GM18502 (cell line): ENCODE measurements around the gene CHADL.
"Not testable (repeated sequence)": the region's sequence is repeated elsewhere in the genome, so short reads cannot be mapped to it uniquely, and the experiment has no call there.

Experiments used
- ATAC-seq: cut with Tn5 transposase; IDR thresholded peaks from one replicate; pipeline ENCODE4 v1.9.1; 2021; ENCODE audit warnings: mild to moderate bottlenecking; ENCODE audit not compliant: unreplicated experiment, poor library complexity

Gene CHADL

DNA sequence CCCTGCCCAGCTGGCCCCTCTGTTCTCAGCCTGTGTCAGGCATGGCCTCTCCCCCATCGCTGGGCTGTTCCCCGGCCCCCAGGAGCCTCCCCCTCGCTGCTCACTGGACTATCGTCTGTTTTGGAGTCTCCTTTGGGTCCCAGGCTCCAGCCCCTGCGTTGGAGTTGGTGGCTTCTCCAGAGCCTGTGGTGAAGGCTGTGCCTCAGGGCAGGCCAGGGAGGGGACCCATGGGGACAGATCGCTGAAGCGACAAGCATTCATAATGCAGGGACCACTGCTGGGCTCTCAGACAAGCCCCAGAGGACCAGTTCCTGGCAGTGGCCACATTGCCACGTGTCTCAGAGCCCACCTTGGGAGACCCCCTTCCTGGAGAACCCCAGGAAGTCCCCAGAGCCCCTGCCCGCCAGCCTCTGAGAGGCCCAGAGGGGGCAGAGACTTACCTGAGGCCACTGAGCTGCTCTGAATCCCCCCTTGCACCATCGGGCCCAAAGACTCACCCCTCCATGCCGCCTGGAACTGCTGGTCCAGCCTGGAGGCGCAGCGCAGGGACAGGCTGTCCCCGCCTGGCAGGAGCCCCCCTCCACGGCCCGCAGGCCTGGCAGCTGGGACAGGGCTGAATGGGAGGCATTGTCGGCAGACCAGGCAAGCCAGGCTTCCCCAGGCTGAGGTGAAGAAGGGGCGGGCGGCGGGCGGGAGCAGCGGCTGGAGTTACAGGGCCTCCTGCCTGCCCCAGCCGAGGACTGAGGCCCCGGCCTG is at the start of gene CHADL:
TSS of gene CHADL (minus strand) at position 555 of the 756 bp plus-strand sequence. CDS start at position 505, 50 bp downstream.
- no peak for ATAC-seq

- no peak for ATAC-seq
Measured at GRCh38 chr22:41289671-41290070, 48.9 kb upstream of the CHADL start.

DNA sequence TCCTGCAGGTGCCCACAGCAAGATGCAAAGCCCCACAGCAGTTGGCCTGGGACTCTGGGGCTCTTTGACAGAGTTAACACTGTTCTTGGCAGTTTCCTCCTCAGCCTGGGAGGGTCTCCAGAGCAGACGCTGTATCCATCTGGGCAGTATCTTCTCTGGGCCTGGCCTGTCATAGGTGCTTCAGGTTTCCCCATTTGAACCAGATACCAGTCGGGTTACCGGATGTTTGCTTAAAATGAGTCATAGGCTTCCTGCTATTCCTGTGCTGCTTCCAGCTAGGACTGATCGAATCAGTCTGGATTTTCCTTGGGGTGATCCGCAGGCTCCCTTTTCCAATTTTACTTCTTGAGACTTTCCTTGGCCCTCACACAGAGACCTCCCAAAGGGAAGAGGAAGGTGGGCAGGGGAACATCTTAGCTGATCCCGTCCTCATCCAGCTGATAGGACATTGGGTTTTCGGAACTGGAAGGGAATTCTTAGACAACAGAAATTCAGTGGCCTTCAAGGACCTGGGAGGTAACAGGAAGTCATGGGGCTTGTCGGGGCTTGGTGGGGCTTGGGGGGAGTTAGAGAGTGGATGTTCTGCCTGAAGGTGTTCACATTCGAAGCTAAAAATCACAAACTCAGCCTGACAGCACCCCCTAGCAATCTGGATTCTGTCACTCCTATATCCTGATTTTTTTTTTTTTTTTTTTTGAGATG is 47.7 kb upstream of the CHADL start:
- no peak for ATAC-seq

GRCh38 chr22:41286639-41287091 is 45.9 kb upstream of the CHADL start:
- peak; percentile 18 for ATAC-seq

- ATAC-seq, result peak; percentile 93
Measured at GRCh38 chr22:41285820-41286638, 45.3 kb upstream of the CHADL start, which contains the start of gene RANGAP1. RANGAP1 (minus strand) TSS chr22:41286187; CDS start chr22:41281044, 5,143 bp downstream.

DNA sequence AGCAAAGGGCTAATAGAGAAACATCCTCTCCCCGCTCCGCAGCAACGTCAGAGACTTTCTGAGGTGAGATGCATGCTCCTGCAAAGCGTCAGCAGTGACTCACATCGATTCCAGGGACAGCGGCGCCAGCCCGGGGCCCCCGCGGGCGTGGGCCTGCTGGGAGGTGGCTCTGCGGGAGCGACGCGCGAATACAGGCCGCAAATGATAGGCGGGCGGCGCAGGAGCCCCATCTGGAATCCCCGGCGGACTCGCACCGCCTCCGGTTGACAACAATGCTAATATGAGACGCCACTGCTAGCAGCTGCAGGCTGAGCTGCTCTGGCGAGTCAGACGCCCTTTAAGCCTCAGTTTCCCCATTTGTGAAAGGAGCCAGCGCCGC is 44.7 kb upstream of the CHADL start:
- peak; percentile 27 for ATAC-seq

DNA sequence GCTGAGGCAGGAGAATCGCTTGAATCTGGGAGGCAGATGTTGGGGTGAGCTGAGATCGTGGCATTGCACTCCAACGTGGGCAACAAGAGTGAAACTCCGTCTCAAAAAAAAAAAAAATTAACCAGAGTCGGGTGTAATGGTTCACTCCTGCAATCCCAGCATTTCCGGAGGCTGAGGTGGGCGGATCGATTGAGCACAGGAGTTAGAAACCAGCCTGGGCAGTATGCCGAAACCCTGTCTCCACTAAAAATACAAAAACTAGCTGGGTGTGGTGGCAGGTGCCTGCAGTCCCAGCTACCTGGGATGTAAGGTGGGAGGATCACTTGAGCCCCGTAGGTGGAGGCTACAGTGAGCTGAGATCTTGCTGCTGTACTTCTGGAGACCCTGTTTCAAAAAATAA is 43.7 kb upstream of the CHADL start:
- ATAC-seq, result no peak

DNA sequence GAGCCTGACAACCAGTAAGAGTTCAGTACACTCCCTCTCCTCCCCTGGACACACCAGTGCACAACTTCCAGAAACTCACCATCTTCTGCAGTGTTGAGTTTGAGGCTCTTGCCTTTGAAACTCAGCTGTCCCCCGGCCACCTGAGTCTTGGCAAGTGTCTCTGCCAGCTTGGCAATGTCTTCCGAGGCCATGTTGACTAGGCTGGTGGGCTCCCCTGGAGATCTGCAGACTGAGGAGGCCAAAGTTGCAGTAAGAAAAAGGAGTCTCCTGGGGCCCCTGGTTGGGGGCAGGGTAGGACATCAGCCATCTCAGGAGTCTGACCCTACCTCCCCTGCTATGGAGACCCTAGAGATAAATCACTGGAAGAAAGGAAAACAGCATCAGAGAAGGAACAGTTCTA is 40.1 kb upstream of the CHADL start:
- no peak for ATAC-seq

- no peak for ATAC-seq
Measured at GRCh38 chr22:41280065-41280464, 39.3 kb upstream of the CHADL start.

GRCh38 chr22:41274856-41275255 is 34.1 kb upstream of the CHADL start:
- ATAC-seq, result no peak

DNA sequence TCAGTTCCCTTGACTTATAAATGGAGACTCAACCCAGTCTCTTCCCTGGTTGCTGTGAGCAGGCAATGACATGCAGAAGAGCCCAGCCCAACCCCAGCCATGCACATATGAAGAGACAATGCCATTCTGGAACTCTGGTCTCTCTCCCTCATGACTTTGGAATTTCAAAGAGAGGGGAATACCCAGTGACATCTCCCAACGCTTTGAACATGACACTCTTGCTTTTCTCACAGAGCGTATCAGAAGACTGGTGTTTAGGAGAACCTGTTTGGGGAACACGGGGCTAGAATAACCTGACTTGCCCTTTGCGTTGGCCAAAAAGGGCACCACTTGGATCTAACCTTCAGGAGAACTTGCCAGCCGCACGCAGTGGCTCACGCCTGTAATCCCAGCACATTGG is 32.4 kb upstream of the CHADL start:
- ATAC-seq, result no peak

DNA sequence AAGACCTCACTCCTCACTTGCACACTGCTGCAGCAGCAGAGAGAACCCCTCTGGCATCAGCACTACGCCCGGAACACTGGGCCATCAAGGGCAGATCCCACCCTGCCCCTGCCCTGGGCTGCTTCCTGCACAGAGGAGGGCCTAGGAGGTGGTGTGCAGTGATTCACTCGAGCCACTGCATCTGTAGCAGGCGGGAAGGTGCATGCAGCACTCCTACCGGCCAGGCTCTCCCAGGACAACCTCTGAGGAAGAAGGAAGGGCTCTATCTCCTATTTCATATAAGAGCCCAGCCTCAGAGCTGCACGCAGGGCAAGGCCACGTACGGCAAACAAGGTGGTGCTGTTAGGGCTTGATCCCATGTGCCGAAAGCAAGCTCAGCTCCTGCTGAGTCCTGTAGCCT is 31.1 kb upstream of the CHADL start:
- no peak for ATAC-seq

GRCh38 chr22:41267958-41268357 is 27.2 kb upstream of the CHADL start:
- ATAC-seq, result no peak

GRCh38 chr22:41264408-41264941 is 23.7 kb upstream of the CHADL start:
- ATAC-seq, result no peak

DNA sequence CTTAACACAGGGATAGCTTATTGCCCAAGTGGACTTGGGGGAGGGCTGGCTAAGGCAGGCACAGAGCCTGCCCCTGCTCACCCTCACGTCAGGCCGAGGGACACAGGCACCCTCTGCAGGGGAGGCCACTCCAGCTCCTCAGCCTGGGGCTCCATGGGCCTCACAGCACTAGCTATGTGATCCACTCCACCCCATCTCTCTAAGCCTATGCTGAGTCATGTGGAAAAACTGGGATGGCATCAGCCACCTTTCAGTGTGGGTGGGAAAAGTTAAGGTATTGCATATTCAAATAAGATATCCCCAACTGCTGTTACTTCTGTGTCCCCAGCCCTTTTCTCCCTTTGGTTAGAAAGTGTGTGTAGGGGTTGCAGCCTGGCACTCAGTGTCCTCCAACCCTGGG is 23.0 kb upstream of the CHADL start:
- no peak for ATAC-seq

DNA sequence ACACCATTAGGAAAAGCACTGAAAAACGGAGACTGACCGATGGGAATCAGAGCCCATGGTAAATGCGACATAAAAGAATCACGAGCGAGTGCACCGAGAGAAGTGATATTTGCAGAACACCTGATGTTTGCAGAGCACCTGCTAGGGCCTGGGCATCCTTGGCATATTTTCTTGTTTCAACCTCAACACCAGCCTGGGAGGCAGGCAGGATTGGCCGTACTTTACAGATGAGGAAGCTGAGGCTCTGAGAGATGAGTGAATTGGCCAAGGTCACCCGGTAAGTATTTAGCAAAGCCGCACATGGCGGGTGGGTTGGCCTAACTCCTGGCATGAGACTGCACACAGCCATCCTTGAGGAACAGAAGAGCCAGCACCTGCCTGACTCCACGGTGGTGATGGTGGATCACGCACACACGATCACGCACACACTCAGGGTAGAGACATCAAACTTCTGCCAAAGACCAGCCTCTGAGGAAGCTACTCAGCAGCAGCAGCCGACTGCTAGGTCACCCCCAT is 21.6 kb upstream of the CHADL start:
- ATAC-seq, result no peak

DNA sequence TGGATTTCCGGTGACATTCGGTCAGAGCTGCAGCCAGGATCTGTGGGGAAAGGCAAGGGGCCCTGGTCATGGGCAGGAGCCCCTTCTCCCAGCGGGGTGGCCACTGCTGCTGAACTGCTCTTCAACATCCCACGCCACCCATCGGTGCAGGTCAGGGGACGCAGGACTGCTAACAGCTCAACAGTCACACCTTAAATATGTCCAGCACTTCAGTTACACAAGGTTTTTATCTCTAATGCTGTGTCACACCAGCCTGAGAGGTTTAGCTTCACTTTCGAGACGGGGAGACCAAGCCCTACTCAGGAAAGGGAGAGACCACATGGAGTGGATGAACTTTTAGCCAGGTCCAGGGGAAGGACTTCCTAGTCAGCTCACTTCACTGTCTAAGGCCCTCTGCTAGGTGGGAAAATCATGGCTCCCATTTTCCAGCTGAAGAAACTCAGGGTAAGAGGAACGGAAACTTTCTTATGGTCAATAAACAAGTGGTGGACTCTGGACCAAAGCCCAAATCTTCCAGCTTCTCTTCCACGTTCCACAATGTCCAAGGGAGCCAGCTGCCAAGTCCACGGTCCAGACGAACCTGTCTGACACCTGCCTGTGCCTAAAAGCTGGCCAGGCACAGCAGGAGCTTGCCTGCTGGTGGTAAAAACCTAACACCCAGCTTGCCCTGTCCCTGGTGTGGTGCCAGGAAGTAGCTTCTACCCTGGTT is 21.0 kb upstream of the CHADL start:
- no peak for ATAC-seq

DNA sequence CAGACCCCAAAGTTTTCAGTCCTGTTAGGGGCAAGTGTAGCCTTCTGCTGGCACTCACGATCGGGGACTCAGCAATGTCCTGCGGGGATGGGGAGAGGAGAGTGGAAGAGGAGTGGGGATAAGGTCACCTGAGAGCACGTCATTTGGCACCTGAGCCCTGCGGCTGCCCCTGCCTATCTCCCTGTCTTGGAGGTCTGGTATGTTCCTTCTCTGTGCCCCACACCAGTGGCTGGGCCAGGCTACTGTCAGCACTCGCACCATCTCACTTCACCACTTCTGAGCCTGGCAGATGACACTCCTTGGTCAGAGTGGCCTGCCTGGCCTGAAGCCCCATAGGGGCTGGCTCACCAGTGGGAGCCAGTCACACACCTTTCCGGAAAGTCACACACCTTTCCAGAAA is 20.1 kb upstream of the CHADL start:
- no peak for ATAC-seq

DNA sequence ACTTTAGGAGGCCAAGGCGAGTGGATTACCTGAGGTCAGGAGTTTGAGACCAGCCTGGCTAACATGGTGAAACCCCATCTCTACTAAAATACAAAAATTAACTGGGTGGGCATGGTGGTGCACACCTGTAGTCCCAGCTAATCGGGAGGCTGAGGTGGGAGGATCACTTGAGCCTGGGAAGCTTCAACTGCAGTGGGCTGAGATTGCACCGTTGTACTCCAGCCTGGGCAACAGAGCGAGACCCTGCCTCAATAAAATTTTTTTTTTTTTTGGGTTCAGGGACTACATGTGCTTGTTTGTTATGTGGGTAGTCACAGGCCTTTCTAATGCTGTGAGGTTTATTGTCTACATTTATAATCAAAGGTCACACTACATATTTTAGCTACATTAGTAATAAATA is 19.0 kb upstream of the CHADL start:
- not testable (repeated sequence) for ATAC-seq

DNA sequence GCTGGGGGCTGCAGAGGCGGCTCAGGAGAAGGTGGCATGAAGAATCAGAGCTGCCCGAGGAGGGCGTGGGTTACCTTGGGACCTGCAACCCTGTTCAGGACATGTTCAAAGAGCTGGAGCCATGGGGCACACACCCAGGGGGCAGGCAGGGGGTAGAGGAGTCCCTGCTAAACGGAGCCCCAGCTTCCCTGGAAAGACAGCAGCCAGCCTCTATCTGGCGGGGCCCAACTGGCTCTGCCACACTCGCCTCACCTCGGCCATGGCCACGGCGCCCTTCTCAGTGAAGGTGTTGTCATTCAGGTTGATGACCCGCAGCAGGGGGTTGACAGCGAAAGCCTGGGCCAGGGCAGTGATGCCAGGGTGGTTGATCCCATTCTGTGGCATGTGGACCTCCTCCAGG is 17.0 kb upstream of the CHADL start:
- no peak for ATAC-seq
